ENCODE data around the gene FAM3C. TPM values are rescaled to one million over a fixed set of nuclear protein-coding genes. Genes with fewer than 3 reads are reported as not detected.
A peak's percentile ranks its signal among the peaks of the same experiment; 100 is the strongest.
"Not testable (repeated sequence)": the region's sequence is repeated elsewhere in the genome, so short reads cannot be mapped to it uniquely, and the experiment has no call there.

FAM3C gene
- total RNA-seq (13.1 TPM), polyA plus RNA-seq (1 to 10 TPM; 4.0 to 6.6 (median 5.1) TPM)

DNA sequence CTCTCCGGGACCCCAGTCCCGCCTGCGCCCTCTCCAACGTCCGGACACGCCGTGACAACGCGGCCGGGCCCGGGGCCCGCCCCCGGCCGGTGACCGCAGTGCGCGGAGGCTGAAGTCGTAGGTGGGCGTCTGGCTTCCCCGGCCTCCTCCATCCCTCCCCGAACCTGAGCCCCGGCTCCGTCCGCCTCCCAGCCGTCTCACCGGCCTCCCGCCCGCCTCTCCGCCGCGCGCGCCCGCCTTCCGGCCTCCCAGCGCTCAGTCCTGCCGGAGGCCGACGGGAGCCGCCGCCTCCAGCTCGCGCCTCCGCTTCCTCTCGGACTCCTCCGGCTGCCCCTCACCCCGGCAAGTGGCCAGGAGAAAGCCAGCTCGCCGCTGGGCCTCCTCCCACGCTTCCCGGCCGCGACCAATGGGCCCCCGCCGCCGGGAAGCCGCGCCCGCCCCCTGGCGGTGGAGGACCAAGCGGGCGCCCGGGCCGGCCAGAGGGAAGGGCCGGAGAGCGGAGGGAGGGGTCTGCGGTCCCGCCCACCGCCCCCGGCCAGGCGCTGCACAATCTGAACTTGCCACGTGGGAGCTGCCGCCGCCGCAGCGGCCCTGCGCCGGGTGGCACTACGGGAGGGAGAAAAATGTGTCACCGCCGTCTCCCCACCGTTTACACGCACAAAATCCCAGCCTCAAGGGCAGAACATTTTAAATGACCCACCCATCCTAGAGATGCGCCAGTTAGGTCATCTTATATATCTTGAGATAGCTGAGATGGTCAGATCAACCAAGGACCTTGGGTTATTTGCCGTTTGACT is at the start of gene FAM3C:
FAM3C (minus strand) TSS at position 348 of the 797 bp plus-strand sequence. CDS start 13,339 bp downstream, outside the sequence.
- Mint-ChIP-seq H3K4me3 (peak within 1 kb of the TSS; percentile 89 to 95 (median 90)), H3K9me3 (no peaks in the 10 kb centered on the region), H3K27ac (peak within 1 kb of the TSS; percentile 62 to 87 (median 82)), H3K27me3 (no peaks in the 10 kb centered on the region), H3K36me3 (peaks cover 4% of the 10 kb centered on the region), H3K4me1 (peaks cover 15 to 34% (median 26%) of the 10 kb centered on the region in 4 donors)
- H3K9me3 ChIP-seq (ENCODE audit: control insufficient read depth in 2 of 2, low read length in 2 of 2), result no peaks in the 10 kb centered on the region
- peaks cover 19% of the 10 kb centered on the region for H3K4me1 ChIP-seq (ENCODE audit: control insufficient read depth, insufficient read depth, low read length, poor library complexity, severe bottlenecking)
- peak within 1 kb of the TSS; percentile 85 for H3K4me3 ChIP-seq (ENCODE audit: low read depth, low read length)
- peak within 1 kb of the TSS; percentile 65 for H3K27ac ChIP-seq (ENCODE audit: insufficient read depth, low read length, poor library complexity, severe bottlenecking)
- no peaks in the 10 kb centered on the region for H3K27me3 ChIP-seq (ENCODE audit: control insufficient read depth, insufficient read depth, low read length)
- no peaks in the 10 kb centered on the region for H3K36me3 ChIP-seq (ENCODE audit: control insufficient read depth, insufficient read depth, low read length)
- ATAC-seq (ENCODE audit: low read depth in 2 of 2), result peak; percentile 77 to 85
- DNase-seq, result peak; percentile 68 to 82 (median 68)

- H3K4me3 Mint-ChIP-seq, result no peak overlapping the region
- peaks cover 14 to 46% (median 22%) of the 10 kb centered on the region in 4 donors for H3K4me1 Mint-ChIP-seq
These were observed 46.7 kb upstream of the FAM3C start for GRCh38 chr7:121442845-121443244.

DNA sequence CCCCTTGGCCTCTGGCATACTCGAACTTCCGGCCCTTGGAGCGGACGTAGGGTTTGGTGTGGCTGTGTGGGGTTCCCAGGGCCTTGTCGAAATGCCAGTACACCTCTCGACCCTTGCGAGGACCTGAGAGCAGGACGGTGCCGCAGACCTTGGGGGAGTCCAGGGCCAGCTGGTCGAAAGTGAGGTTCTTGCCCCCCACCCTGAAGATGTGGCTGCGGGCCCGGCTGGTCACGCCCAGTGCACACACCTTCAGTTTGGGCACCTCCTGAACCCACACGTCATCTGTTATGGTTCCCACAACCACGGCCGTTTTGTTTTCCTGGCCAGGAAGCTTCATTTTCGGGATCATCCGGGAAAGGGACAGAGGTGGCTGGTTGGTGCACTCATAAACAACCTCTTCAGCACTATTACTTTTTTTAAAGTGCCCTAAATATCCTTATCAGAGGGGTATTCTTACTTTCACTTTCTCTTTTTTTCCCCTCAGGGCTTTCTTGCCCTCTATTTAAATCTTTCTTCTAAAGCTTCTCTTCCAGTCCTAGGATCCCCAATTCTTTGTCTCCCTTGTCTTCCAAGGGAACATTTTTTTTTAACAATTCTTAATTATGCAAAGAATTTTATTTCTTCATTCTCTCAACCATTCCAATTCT is 44.9 kb upstream of the FAM3C start:
- ATAC-seq (ENCODE audit: low read depth in 2 of 2) (no peak), DNase-seq (peak in 1 of 3 donors; percentile 33)
- Mint-ChIP-seq H3K4me3 (peak overlapping the region in 3 of 4 donors; percentile 40 to 48 (median 46)), H3K4me1 (peaks cover 15 to 46% (median 24%) of the 10 kb centered on the region in 4 donors), H3K27me3 (peaks cover 10% of the 10 kb centered on the region), H3K9me3 (peaks cover 0 to 9% (median 0%) of the 10 kb centered on the region in 7 donors), H3K36me3 (peaks cover 6% of the 10 kb centered on the region), H3K27ac (peak overlapping the region; percentile 21 to 90 (median 84))
- Histone ChIP-seq H3K4me3 (ENCODE audit: low read depth, low read length) (peak overlapping the region; percentile 38), H3K27me3 (ENCODE audit: control insufficient read depth, insufficient read depth, low read length) (no peaks in the 10 kb centered on the region), H3K9me3 (ENCODE audit: control insufficient read depth in 2 of 2, low read length in 2 of 2) (no peaks in the 10 kb centered on the region), H3K4me1 (ENCODE audit: control insufficient read depth, insufficient read depth, low read length, poor library complexity, severe bottlenecking) (peaks cover 26% of the 10 kb centered on the region), H3K36me3 (ENCODE audit: control insufficient read depth, insufficient read depth, low read length) (no peaks in the 10 kb centered on the region), H3K27ac (ENCODE audit: insufficient read depth, low read length, poor library complexity, severe bottlenecking) (no peak overlapping the region)

More at GRCh38 chr7:121442845-121443244, 46.7 kb upstream of the FAM3C start:
- no peaks in the 10 kb centered on the region for H3K27me3 ChIP-seq (ENCODE audit: control insufficient read depth, insufficient read depth, low read length)
- no peaks in the 10 kb centered on the region for H3K9me3 ChIP-seq (ENCODE audit: control insufficient read depth in 2 of 2, low read length in 2 of 2)
- peaks cover 9% of the 10 kb centered on the region for H3K27me3 Mint-ChIP-seq
- H3K27ac ChIP-seq (ENCODE audit: insufficient read depth, low read length, poor library complexity, severe bottlenecking), result no peak overlapping the region
- no peak overlapping the region for H3K4me3 ChIP-seq (ENCODE audit: low read depth, low read length)
- ATAC-seq (ENCODE audit: low read depth in 2 of 2), result peak; percentile 54 to 72
- no peaks in the 10 kb centered on the region for H3K36me3 ChIP-seq (ENCODE audit: control insufficient read depth, insufficient read depth, low read length)
- H3K27ac Mint-ChIP-seq, result peak overlapping the region in 2 of 3 donors; percentile 10 to 51
- peaks cover 6% of the 10 kb centered on the region for H3K36me3 Mint-ChIP-seq
- H3K9me3 Mint-ChIP-seq, result peaks cover 0 to 9% (median 0%) of the 10 kb centered on the region in 7 donors
- peak in 2 of 3 donors; percentile 8 to 54 for DNase-seq
- H3K4me1 ChIP-seq (ENCODE audit: control insufficient read depth, insufficient read depth, low read length, poor library complexity, severe bottlenecking), result peaks cover 21% of the 10 kb centered on the region

DNA sequence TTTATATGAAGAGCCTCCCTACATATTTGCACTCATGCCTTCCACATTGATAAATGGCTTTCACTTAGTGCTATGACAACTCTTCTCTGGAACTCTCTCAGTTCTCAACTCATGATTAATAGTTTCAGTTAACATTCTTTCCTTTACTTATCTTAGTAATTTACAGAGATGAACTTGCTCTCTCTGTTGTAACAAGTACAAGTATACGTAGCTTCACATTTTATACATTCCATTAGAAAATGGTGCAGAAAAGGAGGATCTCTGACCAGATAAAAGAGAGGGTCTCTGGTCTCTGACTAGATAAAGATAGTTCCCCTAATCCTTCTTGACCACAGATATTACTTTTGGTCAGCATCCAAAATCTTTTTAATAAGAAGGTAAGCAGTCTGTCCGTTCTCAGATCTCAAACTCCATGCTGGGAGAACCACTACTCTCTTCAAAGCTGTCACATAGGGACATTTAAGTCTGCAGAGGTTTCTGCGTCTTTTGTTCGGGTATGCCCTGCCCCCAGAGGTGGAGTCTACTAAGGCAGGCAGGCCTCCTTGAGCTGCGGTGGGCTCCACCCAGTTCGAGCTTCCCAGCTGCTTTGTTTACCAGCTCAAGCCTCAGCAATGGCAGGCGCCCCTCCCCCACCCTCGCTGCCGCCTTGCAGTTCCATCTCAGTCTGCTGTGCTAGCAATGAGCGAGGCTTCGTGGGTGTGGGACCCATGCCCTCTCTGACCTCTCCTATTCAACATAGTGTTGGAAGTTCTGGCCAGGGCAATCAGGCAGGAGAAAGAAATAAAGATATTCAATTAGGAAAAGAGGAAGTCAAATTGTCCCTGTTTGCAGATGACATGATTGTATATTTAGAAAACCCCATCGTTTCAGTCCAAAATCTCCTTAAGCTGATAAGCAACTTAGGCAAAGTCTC is 42.2 kb upstream of the FAM3C start:
- H3K9me3 Mint-ChIP-seq; H3K9me3 ChIP-seq (ENCODE audit: control insufficient read depth in 2 of 2, low read length in 2 of 2); H3K36me3 ChIP-seq (ENCODE audit: control insufficient read depth, insufficient read depth, low read length); H3K27me3 Mint-ChIP-seq; H3K27ac ChIP-seq (ENCODE audit: insufficient read depth, low read length, poor library complexity, severe bottlenecking); H3K27me3 ChIP-seq (ENCODE audit: control insufficient read depth, insufficient read depth, low read length); H3K36me3 Mint-ChIP-seq: not testable (repeated sequence)
- DNase-seq (peak; percentile 34 to 86 (median 78)), ATAC-seq (ENCODE audit: low read depth in 2 of 2) (peak; percentile 40 to 56)
- Mint-ChIP-seq H3K4me3 (peak overlapping the region; percentile 28 to 88 (median 84)), H3K4me1 (peaks cover 15 to 46% (median 24%) of the 10 kb centered on the region in 4 donors), H3K27ac (peak overlapping the region; percentile 95 to 97 (median 95))
- peak overlapping the region; percentile 38 for H3K4me3 ChIP-seq (ENCODE audit: low read depth, low read length)
- peaks cover 26% of the 10 kb centered on the region for H3K4me1 ChIP-seq (ENCODE audit: control insufficient read depth, insufficient read depth, low read length, poor library complexity, severe bottlenecking)

- Histone ChIP-seq H3K36me3 (ENCODE audit: control insufficient read depth, insufficient read depth, low read length) (no peaks in the 10 kb centered on the region), H3K9me3 (ENCODE audit: control insufficient read depth in 2 of 2, low read length in 2 of 2) (no peaks in the 10 kb centered on the region), H3K27me3 (ENCODE audit: control insufficient read depth, insufficient read depth, low read length) (no peaks in the 10 kb centered on the region), H3K4me3 (ENCODE audit: low read depth, low read length) (peak overlapping the region; percentile 38), H3K4me1 (ENCODE audit: control insufficient read depth, insufficient read depth, low read length, poor library complexity, severe bottlenecking) (peaks cover 26% of the 10 kb centered on the region), H3K27ac (ENCODE audit: insufficient read depth, low read length, poor library complexity, severe bottlenecking) (no peak overlapping the region)
- Mint-ChIP-seq H3K27ac (peak overlapping the region in 2 of 3 donors; percentile 57 to 95), H3K4me3 (peak overlapping the region in 1 of 4 donors; percentile 12), H3K4me1 (peaks cover 19 to 42% (median 22%) of the 10 kb centered on the region in 4 donors), H3K27me3 (peaks cover 6% of the 10 kb centered on the region), H3K36me3 (peaks cover 6% of the 10 kb centered on the region), H3K9me3 (peaks cover 0 to 9% (median 0%) of the 10 kb centered on the region in 7 donors)
- ATAC-seq (ENCODE audit: low read depth in 2 of 2), result no peak
- DNase-seq, result no peak
These were observed 41.4 kb upstream of the FAM3C start for GRCh38 chr7:121437470-121437869.

GRCh38 chr7:121436688-121437087 is 40.6 kb upstream of the FAM3C start:
- H3K27me3 ChIP-seq (ENCODE audit: control insufficient read depth, insufficient read depth, low read length), result no peaks in the 10 kb centered on the region
- Mint-ChIP-seq H3K27ac (no peak overlapping the region), H3K4me1 (peaks cover 19 to 36% (median 20%) of the 10 kb centered on the region in 4 donors), H3K27me3 (peaks cover 6% of the 10 kb centered on the region), H3K36me3 (peaks cover 6% of the 10 kb centered on the region), H3K9me3 (peaks cover 0 to 9% (median 3%) of the 10 kb centered on the region in 7 donors), H3K4me3 (no peak overlapping the region)
- DNase-seq (no peak), ATAC-seq (ENCODE audit: low read depth in 2 of 2) (no peak)
- no peak overlapping the region for H3K27ac ChIP-seq (ENCODE audit: insufficient read depth, low read length, poor library complexity, severe bottlenecking)
- no peaks in the 10 kb centered on the region for H3K36me3 ChIP-seq (ENCODE audit: control insufficient read depth, insufficient read depth, low read length)
- H3K9me3 ChIP-seq (ENCODE audit: control insufficient read depth in 2 of 2, low read length in 2 of 2), result no peaks in the 10 kb centered on the region
- no peak overlapping the region for H3K4me3 ChIP-seq (ENCODE audit: low read depth, low read length)
- H3K4me1 ChIP-seq (ENCODE audit: control insufficient read depth, insufficient read depth, low read length, poor library complexity, severe bottlenecking), result peaks cover 25% of the 10 kb centered on the region

- H3K27me3 ChIP-seq (ENCODE audit: control insufficient read depth, insufficient read depth, low read length), result peaks cover 5% of the 10 kb centered on the region
- ATAC-seq (ENCODE audit: low read depth in 2 of 2) (no peak), DNase-seq (no peak)
- H3K4me1 ChIP-seq (ENCODE audit: control insufficient read depth, insufficient read depth, low read length, poor library complexity, severe bottlenecking), result peaks cover 20% of the 10 kb centered on the region
- Mint-ChIP-seq H3K9me3 (peaks cover 0 to 9% (median under 1%) of the 10 kb centered on the region in 7 donors), H3K4me3 (no peak overlapping the region), H3K36me3 (peaks cover 6% of the 10 kb centered on the region), H3K4me1 (peaks cover 14 to 31% (median 15%) of the 10 kb centered on the region in 4 donors), H3K27ac (no peak overlapping the region), H3K27me3 (peaks cover 6% of the 10 kb centered on the region)
- H3K27ac ChIP-seq (ENCODE audit: insufficient read depth, low read length, poor library complexity, severe bottlenecking), result no peak overlapping the region
- H3K36me3 ChIP-seq (ENCODE audit: control insufficient read depth, insufficient read depth, low read length), result no peaks in the 10 kb centered on the region
- H3K4me3 ChIP-seq (ENCODE audit: low read depth, low read length), result no peak overlapping the region
- H3K9me3 ChIP-seq (ENCODE audit: control insufficient read depth in 2 of 2, low read length in 2 of 2), result no peaks in the 10 kb centered on the region
These were observed 40.0 kb upstream of the FAM3C start for GRCh38 chr7:121436136-121436535.

All from CD4-positive, CD25-positive, alpha-beta regulatory T cell (primary cell).